HG02943 (cell line): ENCODE results near the gene ABCA12.

Experiments used
- ATAC-seq: cut with Tn5 transposase; IDR thresholded peaks from one replicate; pipeline ENCODE4 v1.9.1; 2021; ENCODE audit warnings: mild to moderate bottlenecking, low read depth, moderate library complexity; ENCODE audit not compliant: unreplicated experiment

Gene ABCA12

GRCh38 chr2:215052810-215053209 lies 85.6 kb downstream of the ABCA12 start:
- no peak for ATAC-seq

GRCh38 chr2:215052404-215052803 lies 86.0 kb downstream of the ABCA12 start:
- ATAC-seq = no peak

- no peak for ATAC-seq
Observed at GRCh38 chr2:215049341-215049740, 89.1 kb downstream of the ABCA12 start.

- no peak for ATAC-seq
Observed at GRCh38 chr2:215038421-215038820, 100.0 kb downstream of the ABCA12 start.

GRCh38 chr2:215036314-215036713 lies 102.1 kb downstream of the ABCA12 start:
- ATAC-seq = no peak

- no peak for ATAC-seq
Observed at GRCh38 chr2:215034154-215034553, 104.3 kb downstream of the ABCA12 start.

GRCh38 chr2:215032153-215032552 lies 106.3 kb downstream of the ABCA12 start:
- ATAC-seq = no peak

GRCh38 chr2:215031321-215031720 lies 107.1 kb downstream of the ABCA12 start:
- no peak for ATAC-seq

GRCh38 chr2:215029936-215030335 lies 108.5 kb downstream of the ABCA12 start:
- ATAC-seq = no peak

GRCh38 chr2:215028231-215028630 lies 110.2 kb downstream of the ABCA12 start:
- ATAC-seq = no peak

GRCh38 chr2:215027779-215028178 lies 110.6 kb downstream of the ABCA12 start:
- ATAC-seq = no peak

- no peak for ATAC-seq
Observed at GRCh38 chr2:215022910-215023309, 115.5 kb downstream of the ABCA12 start.

GRCh38 chr2:215022418-215022817 lies 116.0 kb downstream of the ABCA12 start:
- ATAC-seq = no peak

GRCh38 chr2:215020283-215020682 lies 118.1 kb downstream of the ABCA12 start:
- no peak for ATAC-seq

- ATAC-seq = peak; percentile 52
Observed at GRCh38 chr2:215019521-215020145, 118.8 kb downstream of the ABCA12 start.

- no peak for ATAC-seq
Observed at GRCh38 chr2:215019085-215019484, 119.3 kb downstream of the ABCA12 start.

- no peak for ATAC-seq
Observed at GRCh38 chr2:215015421-215015820, 123.0 kb downstream of the ABCA12 start.

- ATAC-seq = no peak
Observed at GRCh38 chr2:215010390-215010789, 128.0 kb downstream of the ABCA12 start.

- no peak for ATAC-seq
Observed at GRCh38 chr2:215003001-215003400, 135.4 kb downstream of the ABCA12 start.

GRCh38 chr2:215002500-215002899 lies 135.9 kb downstream of the ABCA12 start:
- no peak for ATAC-seq

GRCh38 chr2:215000721-215001120 lies 137.7 kb downstream of the ABCA12 start:
- no peak for ATAC-seq

GRCh38 chr2:214995926-214996670 lies 142.3 kb downstream of the ABCA12 start:
- peak; percentile 96 for ATAC-seq
